Activated CD8-positive, alpha-beta memory T cell treated with anti-CD3 and anti-CD28 coated beads, Interleukin-2, amount 50 U/mL, for 1 hour (primary cell): Measurements from ENCODE around the gene CLINT1.
"Not testable (repeated sequence)": the region's sequence is repeated elsewhere in the genome, so short reads cannot be mapped to it uniquely, and the experiment has no call there.

Experiments
- DNase-seq: peaks from one replicate; pipeline ENCODE4 v3.0.0-alpha.2; 2020; ENCODE audit errors: extremely low read depth

CLINT1 gene

GRCh38 chr5:157858527-157859226, at the start of gene CLINT1:
Gene CLINT1 (minus strand): TSS chr5:157859145. CDS start chr5:157858970, 175 bp downstream.
- peak; percentile 59 for DNase-seq

GRCh38 chr5:157908459-157908858, 49.5 kb upstream of the CLINT1 start:
- no peak for DNase-seq

- no peak for DNase-seq
Observed at GRCh38 chr5:157907479-157907878, 48.5 kb upstream of the CLINT1 start.

GRCh38 chr5:157903117-157903450, 44.1 kb upstream of the CLINT1 start:
- DNase-seq, result no peak

- DNase-seq, result no peak
Observed at GRCh38 chr5:157902449-157903116, 43.6 kb upstream of the CLINT1 start.

- DNase-seq, result no peak
Observed at GRCh38 chr5:157900644-157901043, 41.7 kb upstream of the CLINT1 start.

- DNase-seq, result no peak
Observed at GRCh38 chr5:157893611-157894010, 34.7 kb upstream of the CLINT1 start.

- DNase-seq, result no peak
Observed at GRCh38 chr5:157892974-157893373, 34.0 kb upstream of the CLINT1 start.

GRCh38 chr5:157890836-157891597, 32.1 kb upstream of the CLINT1 start:
- no peak for DNase-seq

- no peak for DNase-seq
Observed at GRCh38 chr5:157888814-157889532, 30.0 kb upstream of the CLINT1 start.

GRCh38 chr5:157886796-157887380, 27.9 kb upstream of the CLINT1 start:
- no peak for DNase-seq

GRCh38 chr5:157885051-157885450, 26.1 kb upstream of the CLINT1 start:
- not testable (repeated sequence) for DNase-seq

- DNase-seq, result not testable (repeated sequence)
Observed at GRCh38 chr5:157881498-157881897, 22.6 kb upstream of the CLINT1 start.

GRCh38 chr5:157877821-157878220, 18.9 kb upstream of the CLINT1 start:
- DNase-seq, result no peak

- DNase-seq, result no peak
Observed at GRCh38 chr5:157874861-157875260, 15.9 kb upstream of the CLINT1 start.

- DNase-seq, result no peak
Observed at GRCh38 chr5:157870837-157871834, 12.2 kb upstream of the CLINT1 start.

- DNase-seq, result no peak
Observed at GRCh38 chr5:157867751-157868387, 8.9 kb upstream of the CLINT1 start.

- DNase-seq, result no peak
Observed at GRCh38 chr5:157866536-157866935, 7.6 kb upstream of the CLINT1 start.

- no peak for DNase-seq
Observed at GRCh38 chr5:157865781-157866180, 6.8 kb upstream of the CLINT1 start.

GRCh38 chr5:157864067-157864466, 5.1 kb upstream of the CLINT1 start:
- DNase-seq, result no peak
